AG10803 (cell line): Measurements from ENCODE around the gene AKT3.

Source experiments
- DNase-seq: peaks from one replicate; pipeline ENCODE4 v3.0.0; 2010; ENCODE audit warnings: low read depth
- H3K4me3 ChIP-seq: 2 replicates; pipeline ENCODE4 v1.5.1; 2011; ENCODE audit warnings: mild to moderate bottlenecking, low read length, control low read depth
- TF ChIP-seq, protein P1 (sequence below): conservative IDR thresholded peaks from 2 replicates; pipeline ENCODE4 v1.5.1; 2011; ENCODE audit warnings: mild to moderate bottlenecking, low read length, control low read depth, inconsistent platforms

AKT3 gene

DNA sequence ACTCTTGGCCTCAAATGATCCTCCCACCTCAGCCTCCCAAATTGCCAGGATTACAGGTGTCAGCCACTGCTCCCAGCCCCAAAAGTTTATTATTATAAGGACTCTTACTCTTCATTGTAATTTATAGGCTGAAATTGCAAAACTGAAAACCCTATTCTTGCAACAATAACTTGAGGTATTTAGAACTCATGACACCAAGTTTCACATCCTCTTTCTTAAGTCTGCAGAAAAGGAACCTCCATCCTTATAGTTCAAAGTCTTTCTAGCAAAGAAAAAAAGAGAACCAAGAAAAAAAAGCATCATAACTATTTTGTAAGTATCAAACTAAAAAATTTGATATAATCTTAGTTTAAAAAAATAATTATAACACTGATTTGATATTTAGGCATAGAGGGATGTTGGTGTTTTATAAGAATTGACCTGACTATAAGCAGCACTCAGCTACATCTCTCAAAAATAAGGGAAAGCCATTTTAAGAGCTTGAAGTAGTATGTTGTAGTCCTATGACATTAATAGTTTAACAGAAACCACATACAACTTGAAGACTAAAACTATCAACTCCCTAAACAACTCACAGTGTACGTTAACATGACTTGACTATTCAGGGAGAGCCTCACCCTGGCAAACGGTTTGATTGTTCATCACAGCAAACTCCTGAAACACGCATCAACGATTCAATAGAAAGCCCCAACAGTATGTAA, 122.4 kb downstream of the AKT3 start:
- no peak overlapping the region for H3K4me3 ChIP-seq
- TF ChIP-seq, protein P1, sequence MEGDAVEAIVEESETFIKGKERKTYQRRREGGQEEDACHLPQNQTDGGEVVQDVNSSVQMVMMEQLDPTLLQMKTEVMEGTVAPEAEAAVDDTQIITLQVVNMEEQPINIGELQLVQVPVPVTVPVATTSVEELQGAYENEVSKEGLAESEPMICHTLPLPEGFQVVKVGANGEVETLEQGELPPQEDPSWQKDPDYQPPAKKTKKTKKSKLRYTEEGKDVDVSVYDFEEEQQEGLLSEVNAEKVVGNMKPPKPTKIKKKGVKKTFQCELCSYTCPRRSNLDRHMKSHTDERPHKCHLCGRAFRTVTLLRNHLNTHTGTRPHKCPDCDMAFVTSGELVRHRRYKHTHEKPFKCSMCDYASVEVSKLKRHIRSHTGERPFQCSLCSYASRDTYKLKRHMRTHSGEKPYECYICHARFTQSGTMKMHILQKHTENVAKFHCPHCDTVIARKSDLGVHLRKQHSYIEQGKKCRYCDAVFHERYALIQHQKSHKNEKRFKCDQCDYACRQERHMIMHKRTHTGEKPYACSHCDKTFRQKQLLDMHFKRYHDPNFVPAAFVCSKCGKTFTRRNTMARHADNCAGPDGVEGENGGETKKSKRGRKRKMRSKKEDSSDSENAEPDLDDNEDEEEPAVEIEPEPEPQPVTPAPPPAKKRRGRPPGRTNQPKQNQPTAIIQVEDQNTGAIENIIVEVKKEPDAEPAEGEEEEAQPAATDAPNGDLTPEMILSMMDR = no peak
- no peak for DNase-seq

DNA sequence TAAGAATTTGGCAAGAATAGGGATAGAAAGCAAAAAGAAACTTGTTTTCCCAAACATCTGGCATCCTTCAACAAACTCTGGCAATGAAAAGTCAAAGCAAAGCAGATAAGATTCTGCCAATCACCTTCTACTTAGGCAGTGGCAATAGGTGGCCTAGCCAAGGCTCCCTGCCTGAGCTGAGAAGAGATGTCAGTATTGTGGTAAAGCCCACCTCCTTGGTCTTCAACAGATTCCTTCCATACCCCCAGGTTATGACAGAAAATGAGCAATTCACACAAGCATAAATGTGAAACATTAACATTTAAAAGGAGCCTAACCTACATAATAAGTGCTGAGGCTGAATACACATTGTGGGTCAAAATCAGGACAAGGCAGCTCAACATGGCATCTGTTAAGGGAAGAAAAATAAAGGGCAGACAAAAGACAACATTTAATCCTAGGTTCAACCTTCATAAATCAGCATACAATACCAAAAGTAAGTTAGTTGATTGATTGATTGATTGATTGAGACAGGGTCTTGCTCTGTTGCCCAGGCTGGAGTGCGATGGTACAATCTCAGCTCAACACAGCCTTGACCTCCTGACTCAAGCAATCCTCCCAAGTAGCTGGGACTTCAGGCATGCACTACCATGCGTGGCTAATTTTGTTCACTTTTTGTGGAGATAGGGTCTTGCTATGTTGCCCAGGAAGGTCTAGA, 123.1 kb downstream of the AKT3 start:
- DNase-seq = no peak
- TF ChIP-seq, protein P1 = no peak
- H3K4me3 ChIP-seq = no peak overlapping the region

DNA sequence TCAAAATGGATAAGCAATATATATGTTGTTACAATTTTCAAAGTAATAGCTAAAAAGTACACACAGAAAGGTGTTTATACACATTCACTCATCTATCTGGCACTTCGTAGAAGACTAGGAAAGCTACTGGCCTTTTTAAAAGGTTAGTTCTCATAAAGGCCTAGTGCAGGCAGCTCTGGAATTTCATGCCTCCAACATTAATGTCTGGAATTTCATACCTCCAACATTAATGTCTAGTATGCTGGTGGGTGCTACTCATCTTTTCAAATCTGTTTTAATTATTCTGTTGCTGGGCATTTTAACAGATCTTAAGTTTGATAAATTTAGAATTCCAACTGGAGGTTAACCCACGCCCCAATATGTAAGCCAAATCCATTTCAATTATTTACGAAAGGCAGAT, 124.2 kb downstream of the AKT3 start:
- TF ChIP-seq, protein P1 = no peak
- DNase-seq = no peak
- no peak overlapping the region for H3K4me3 ChIP-seq

DNA sequence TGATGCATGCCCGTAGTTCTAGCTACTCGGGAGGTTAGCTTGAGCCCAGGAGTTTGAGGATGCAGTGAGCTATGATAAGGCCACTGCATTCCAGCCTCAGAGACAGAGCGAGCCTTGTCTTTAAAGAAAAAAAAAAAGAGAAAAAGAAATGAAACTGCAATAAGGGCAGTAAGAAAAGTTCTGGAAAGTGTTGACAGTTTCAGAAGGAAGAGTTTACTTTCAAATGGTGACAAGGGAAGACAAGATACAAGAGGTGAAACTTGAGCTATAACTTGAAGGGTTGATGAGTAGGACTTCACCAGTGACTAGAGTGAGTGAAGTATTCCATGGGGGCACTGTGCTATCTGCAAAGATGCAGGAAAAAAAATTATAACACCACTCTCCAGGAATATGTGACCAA, 125.0 kb downstream of the AKT3 start:
- H3K4me3 ChIP-seq = no peak overlapping the region
- DNase-seq = no peak
- TF ChIP-seq, protein P1 = no peak

DNA sequence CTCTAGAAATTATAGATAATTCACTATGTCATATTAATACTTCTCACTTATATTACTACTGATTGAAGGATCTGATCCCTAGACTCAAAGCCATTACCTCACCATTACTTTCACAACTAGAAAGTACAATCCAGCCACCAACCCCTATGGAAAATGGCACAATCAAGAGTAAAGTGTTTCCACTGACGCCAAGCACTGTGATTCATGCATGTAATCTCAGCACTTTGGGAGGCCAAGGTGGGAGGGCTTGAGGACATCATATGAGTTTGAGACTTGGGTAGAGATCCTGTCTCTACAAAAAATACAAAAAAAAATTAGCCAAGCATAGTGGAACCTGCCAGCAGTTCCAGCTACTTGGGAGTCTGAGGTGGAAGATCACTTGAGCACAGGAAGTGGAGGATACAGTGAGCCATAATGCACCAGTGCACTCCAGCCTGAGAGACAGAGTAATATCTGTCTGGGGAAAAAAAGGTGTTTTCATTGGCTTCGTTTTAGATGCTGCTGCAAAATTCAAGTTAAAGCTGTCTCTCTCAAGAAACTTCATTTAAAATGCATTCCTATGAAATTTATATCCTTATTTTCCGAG, 126.5 kb downstream of the AKT3 start:
- no peak overlapping the region for H3K4me3 ChIP-seq

DNA sequence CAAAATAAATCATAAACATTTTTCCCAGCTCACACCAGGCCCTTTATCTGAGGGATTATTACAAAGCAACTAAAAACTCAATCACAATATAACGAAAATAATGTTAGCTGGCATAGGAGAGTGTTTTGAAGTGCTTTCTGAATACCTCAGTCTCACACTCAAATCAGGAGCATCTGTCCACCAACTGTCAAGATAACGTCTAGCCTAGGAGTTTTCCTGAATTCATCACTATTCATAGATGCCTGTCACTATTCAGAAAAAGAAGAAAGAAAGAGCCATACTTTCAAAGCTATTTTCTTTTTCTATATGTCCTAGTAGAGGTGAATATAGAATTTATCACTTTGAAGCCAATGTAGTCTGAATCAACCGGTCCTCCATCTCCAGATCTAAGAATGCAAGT, 127.0 kb downstream of the AKT3 start:
- DNase-seq = no peak
- no peak overlapping the region for H3K4me3 ChIP-seq
- TF ChIP-seq, protein P1 = no peak

More for the DNA sequence above, 126.5 kb downstream of the AKT3 start:
- DNase-seq = no peak
- TF ChIP-seq, protein P1 = no peak
